HG02759 (cell line): Measurements from ENCODE around the gene WTAP.

ENCODE experiments used
- ATAC-seq: cut with Tn5 transposase; IDR thresholded peaks from one replicate; pipeline ENCODE4 v1.9.1; 2021; ENCODE audit warnings: mild to moderate bottlenecking, moderate library complexity; ENCODE audit not compliant: unreplicated experiment

Gene WTAP

GRCh38 chr6:159801935-159802334 lies 74.6 kb downstream of the WTAP start:
- ATAC-seq: no peak

GRCh38 chr6:159804504-159804903 lies 77.2 kb downstream of the WTAP start:
- ATAC-seq: no peak

- ATAC-seq: no peak
Measured at GRCh38 chr6:159805440-159806020, 78.2 kb downstream of the WTAP start.
